Ramos (cell line): ENCODE measurements around the gene ATP6V1G1.

Source experiments
- in situ Hi-C: fragments of 300-500 bp; cut with MboI; formaldehyde crosslinking; loops from one replicate; pipeline ENCODE4 v1.14.3; 2022; ENCODE audit warnings: low sequenced_read_pairs; ENCODE audit not compliant: unreplicated experiment

The ATP6V1G1 gene

DNA sequence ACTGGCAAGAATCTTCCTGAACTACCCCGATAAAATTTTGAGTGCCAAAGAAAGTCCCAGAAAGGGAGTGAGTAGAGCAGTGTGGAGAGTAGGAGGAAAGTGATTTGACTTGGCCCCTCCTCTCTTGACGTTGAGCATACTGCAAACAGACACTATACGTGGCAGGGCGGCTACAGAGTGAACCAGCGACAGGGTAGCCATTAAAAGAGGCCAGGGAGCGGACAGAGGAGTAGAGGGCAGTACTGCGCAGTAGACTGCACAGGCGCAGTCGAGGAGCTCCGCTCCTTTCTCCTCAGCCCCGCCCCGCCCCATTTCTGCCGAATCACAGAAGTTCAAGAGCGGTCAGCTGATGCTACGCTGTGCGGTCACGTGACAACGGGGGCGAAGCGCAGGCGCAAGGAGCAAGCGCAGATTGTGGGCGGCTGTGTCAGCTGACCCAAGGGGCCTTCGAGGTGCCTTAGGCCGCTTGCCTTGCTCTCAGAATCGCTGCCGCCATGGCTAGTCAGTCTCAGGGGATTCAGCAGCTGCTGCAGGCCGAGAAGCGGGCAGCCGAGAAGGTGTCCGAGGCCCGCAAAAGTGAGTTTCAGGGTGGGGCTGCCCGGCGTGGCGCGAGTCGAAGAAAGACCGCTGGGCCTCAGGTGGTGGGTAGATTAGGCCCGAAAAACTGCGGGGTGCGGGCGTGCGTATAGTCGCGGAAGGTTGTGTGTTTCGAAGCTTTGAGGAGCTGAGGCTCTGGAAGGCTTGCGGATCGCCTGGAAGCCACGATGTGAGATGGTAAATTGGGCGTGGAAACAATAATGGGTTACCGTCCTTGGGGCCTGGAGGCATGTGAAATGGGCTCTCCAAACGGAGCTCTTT, at the start of gene ATP6V1G1:
TSS of gene ATP6V1G1 (plus strand) at position 425 of the 858 bp plus-strand sequence. CDS start at position 495, 70 bp downstream.
- in situ Hi-C loops: no loop called here

DNA sequence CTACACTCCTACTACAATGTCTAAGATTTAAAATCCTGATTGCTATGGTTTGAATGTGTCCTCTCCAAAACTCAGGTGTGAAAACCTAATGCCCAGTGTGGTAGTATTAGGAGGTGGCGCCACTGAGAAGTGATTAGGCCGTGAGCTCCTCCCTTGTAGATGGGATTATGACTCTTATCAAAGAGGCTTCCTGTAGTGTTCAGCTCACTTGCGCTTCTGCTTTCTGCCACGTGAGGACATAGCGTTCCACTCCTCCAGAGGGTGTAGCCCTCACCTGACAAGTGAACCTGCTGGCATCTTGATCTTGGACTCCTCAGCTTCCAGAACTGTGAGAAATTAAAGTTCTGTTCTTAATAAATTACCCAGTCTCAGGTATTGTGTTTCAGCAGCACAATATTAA, 49.3 kb upstream of the ATP6V1G1 start:
- in situ Hi-C loops: no loop called here

DNA sequence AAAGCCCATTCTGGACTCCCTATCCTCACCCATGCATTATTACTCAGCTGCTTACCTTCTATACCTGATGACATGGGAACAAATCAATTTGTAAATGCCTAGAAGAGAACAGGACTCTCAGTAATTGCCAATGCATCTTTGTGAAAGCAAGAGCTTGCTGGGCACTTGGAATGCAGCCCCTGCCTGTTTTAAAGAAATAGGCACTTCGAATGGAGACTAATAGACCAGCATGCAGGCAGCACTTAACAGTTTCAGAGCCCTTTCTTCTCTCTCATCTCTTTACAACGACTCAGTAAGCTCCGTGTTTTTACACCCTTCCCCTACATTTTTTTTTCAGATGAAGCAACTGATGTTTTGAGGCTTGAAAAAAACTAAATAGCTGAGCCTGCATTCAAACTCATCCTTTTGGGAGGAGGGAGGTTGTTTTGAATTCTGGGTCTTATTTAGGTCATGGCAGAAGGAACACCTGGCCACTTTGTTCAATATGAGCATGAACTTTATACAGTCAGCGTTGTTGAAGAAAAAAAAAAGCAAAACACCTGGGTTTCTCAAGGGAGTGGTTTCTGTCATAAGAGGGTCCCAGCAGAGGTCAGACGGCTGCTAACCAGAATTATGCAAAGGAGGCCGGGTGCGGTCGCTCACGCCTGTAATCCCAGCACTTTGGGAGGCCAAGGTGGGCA, 47.7 kb upstream of the ATP6V1G1 start:
- in situ Hi-C loops: no loop called here

- in situ Hi-C loops: no loop called here
Observed at GRCh38 chr9:114545055-114545454, 42.5 kb upstream of the ATP6V1G1 start.

- in situ Hi-C loops: no loop called here
Observed at GRCh38 chr9:114546851-114547250, 40.7 kb upstream of the ATP6V1G1 start.

GRCh38 chr9:114549697-114550330, 37.8 kb upstream of the ATP6V1G1 start:
- in situ Hi-C loops: no loop called here

- in situ Hi-C loops: no loop called here
Observed at GRCh38 chr9:114551750-114552685, 35.6 kb upstream of the ATP6V1G1 start.

GRCh38 chr9:114552706-114553105, 34.9 kb upstream of the ATP6V1G1 start:
- in situ Hi-C loops: no loop called here

DNA sequence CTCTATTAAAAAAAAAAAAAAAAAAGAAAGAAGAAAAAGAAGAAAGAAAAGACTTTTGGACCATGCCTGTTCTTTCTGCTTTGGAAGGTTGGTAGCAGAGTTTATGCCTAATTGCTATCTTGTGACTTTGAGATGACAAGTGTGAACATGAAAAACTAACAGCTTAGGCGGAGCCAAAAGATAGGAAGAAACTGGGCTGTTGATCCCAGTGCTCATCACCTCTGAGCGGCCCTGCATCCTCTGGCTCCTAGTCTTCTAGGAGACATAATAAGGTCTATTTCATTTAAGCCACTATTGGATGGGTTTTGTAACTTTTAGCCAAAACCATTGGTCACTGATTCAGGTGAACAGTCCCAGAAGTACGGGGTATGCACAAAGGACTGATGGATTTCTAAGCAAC, 34.4 kb upstream of the ATP6V1G1 start:
- in situ Hi-C loops: no loop called here

DNA sequence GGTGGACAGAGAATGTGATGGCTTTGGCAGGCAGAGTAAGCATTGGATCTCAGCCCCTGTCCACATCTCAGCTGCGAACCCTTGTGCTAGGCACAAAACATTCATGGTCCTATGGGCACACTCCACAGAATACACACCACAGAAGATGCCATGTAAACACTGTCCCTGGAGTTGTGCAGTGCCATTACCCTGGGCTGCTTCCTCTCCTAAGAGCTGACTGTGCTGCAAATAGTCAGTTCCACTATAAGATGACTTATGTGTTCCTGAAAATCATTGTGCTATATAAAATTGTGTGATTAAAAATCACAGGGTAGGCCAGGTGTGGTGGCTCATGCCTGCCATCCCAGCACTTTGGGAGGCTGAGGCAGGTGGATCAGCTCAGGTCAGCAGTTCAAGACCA, 31.9 kb upstream of the ATP6V1G1 start:
- in situ Hi-C loops: no loop called here

GRCh38 chr9:114558027-114558675, 29.4 kb upstream of the ATP6V1G1 start:
- in situ Hi-C loops: no loop called here

DNA sequence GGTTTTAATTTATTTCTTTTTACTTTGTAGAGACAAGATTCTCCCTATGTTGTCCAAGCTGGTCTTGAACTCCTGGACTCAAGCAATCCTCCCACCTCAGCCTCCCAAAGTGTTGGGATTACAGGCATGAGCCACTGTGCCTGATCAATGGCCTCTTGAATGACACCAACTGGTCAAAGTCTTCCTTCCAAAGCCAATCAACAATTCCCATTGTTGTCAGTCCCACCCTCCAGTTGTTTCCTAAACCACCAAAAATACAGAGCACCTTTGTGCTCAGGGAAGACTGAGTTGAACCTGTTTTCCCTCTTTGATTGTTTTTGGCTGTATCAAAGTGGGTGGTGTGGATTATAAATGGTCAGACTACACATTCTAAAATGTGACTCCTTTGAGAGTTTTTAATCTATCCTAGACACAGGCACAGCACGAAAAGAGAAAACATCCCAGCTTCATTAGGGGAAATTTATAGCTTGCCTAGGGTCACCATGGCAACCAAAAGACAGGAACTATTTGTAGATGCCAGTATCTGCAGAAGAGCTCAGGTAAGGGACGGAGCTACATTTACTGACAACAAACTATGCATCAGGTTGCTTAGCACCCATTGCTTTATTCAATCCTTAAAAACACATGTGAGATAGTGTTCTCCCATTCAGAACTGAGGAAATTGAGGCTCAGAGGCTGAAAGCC, 27.6 kb upstream of the ATP6V1G1 start:
- in situ Hi-C loops: no loop called here

DNA sequence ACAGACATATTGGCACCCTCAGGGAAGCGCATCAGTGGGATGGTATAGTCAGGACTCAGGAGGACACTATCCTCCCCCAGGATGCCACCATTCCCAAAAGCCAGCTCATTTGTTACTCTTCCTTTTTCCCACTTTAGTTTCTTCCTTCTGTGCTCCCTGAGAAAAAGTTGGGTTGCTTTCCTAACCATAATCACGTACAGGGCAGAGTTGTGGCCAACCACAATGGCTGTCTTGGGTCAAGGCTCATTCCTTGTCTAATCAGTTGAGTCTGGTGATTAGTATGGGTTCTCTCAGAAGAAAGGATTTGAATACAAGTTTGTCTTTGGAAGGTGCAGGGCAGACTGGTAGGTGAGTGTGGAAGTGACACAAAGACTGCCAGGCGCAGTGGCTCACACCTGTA, 26.6 kb upstream of the ATP6V1G1 start:
- in situ Hi-C loops: no loop called here

DNA sequence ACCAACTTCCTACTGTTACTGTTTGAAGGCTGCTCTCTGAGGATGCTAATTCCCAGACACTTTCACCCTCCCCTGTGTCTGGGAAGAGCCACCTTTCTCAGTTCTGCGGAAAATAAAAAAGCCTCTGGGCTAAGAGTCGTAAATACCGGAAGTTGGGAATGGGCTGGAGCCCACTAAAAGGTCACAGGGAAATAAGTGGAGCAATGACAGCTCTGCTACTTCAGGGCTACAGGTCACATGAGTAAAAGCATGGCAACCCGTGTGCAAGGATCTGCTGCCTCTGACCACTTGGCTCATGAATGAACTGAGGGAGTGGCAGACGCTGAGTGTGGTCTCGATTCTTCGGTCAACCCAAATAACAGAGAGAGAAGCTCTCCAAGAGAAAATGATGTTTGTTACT, 25.8 kb upstream of the ATP6V1G1 start:
- in situ Hi-C loops: no loop called here

GRCh38 chr9:114565204-114565603, 22.4 kb upstream of the ATP6V1G1 start:
- in situ Hi-C loops: no loop called here

GRCh38 chr9:114570742-114571141, 16.8 kb upstream of the ATP6V1G1 start:
- in situ Hi-C loops: no loop called here

DNA sequence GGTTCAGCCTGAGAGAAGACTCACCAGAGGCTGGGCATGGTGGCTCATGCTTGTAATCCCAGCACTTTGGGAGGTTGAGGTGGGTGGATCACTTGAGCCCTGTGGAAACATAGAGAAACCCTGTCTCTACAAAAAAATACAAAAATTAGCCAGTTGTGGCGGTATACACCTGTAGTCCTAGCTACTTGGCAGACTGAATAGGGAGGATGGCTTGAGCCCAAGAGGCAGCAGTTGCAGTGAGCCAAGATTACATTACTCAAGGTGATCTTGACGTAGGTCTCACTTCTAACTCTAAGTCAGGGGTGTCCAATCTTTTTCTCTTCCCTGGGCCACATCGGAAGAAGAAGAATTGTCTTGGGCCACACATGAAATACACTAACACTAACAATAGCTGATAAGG, 16.2 kb upstream of the ATP6V1G1 start:
- in situ Hi-C loops: no loop called here

- in situ Hi-C loops: no loop called here
Observed at GRCh38 chr9:114572199-114572598, 15.4 kb upstream of the ATP6V1G1 start.

DNA sequence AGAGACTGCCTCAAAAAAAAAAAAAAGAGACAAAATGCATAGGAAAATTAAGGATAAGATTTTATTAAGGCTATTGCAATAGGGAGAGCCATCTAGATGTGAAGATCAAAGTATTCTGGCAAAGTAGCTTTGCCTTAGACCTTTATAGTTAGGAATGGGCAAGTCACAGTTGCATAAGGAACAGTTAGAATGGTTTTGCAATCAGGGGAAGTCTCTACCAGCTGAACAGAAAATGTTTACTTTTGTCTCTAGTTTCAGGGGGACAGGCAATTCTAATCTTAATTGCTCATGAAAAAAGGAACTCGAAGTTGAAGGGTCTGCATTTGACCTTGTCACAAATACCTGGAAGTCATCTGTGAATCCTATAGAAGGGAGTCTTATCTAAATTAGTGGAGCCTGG, 13.1 kb upstream of the ATP6V1G1 start:
- in situ Hi-C loops: no loop called here
